Mesenchymal stem cell (in vitro differentiated cells and primary cell): ENCODE data around the gene MCF2.

Experiments
- DNase-seq: peaks from one replicate; pipeline ENCODE4 v3.0.0-alpha.2; 2013
- H2AFZ ChIP-seq: one replicate; pipeline ENCODE4 v1.6.1; 2013; ENCODE audit warnings: low read depth, mild to moderate bottlenecking, control low read depth, inconsistent platforms, low read length, moderate library complexity
- H2AK5ac ChIP-seq: 2 replicates; pipeline ENCODE4 v1.6.1; 2013; ENCODE audit warnings: low read length, moderate library complexity, mild to moderate bottlenecking, inconsistent platforms; ENCODE audit not compliant: severe bottlenecking
- H2BK120ac ChIP-seq: one replicate; pipeline ENCODE4 v1.6.1; 2013; ENCODE audit warnings: low read depth, mild to moderate bottlenecking, inconsistent platforms, low read length, moderate library complexity
- H2BK12ac ChIP-seq, 2 experiments: one replicate each; pipeline ENCODE4 v1.6.1; 2013; ENCODE audit warnings: inconsistent platforms in 2 of 2, low read length in 2 of 2, mild to moderate bottlenecking in 2 of 2, moderate library complexity in 2 of 2, control low read depth in 1 of 2
- H2BK15ac ChIP-seq: one replicate; pipeline ENCODE4 v1.6.1; 2013; ENCODE audit warnings: mild to moderate bottlenecking, low read depth, inconsistent platforms; ENCODE audit not compliant: poor library complexity, severe bottlenecking
- H2BK5ac ChIP-seq: 2 replicates; pipeline ENCODE4 v1.6.1; 2013; ENCODE audit warnings: low read depth, mild to moderate bottlenecking, low read length, control low read depth, inconsistent platforms; ENCODE audit not compliant: poor library complexity, severe bottlenecking
- H3K14ac ChIP-seq, 2 experiments: one replicate each; pipeline ENCODE4 v1.6.1; 2013; ENCODE audit warnings: inconsistent platforms in 2 of 2, low read length in 2 of 2, control low read depth in 1 of 2, mild to moderate bottlenecking in 1 of 2, moderate library complexity in 1 of 2
- H3K18ac ChIP-seq, 2 experiments: one replicate each; pipeline ENCODE4 v1.6.1; 2013; ENCODE audit warnings: inconsistent platforms in 2 of 2, low read length in 2 of 2, control low read depth in 1 of 2, low read depth in 1 of 2, mild to moderate bottlenecking in 1 of 2
- H3K23ac ChIP-seq, 2 experiments: one replicate each; pipeline ENCODE4 v1.6.1; 2013; ENCODE audit warnings: inconsistent platforms in 2 of 2, low read length in 2 of 2, mild to moderate bottlenecking in 2 of 2, moderate library complexity in 2 of 2, control low read depth in 1 of 2
- H3K27ac ChIP-seq: 2 replicates; pipeline ENCODE4 v1.5.1; 2013; ENCODE audit warnings: mild to moderate bottlenecking, moderate library complexity, low read length, control low read depth, inconsistent platforms; ENCODE audit not compliant: poor library complexity, severe bottlenecking
- H3K27me3 ChIP-seq, 2 experiments: 2 replicates each; pipeline versions ENCODE4 v1.6.1 to v1.7.0; 2013; ENCODE audit warnings: low read length in 2 of 2, mild to moderate bottlenecking in 2 of 2, moderate library complexity in 2 of 2, control low read depth in 1 of 2, inconsistent platforms in 1 of 2; ENCODE audit not compliant: control insufficient read depth in 1 of 2, insufficient read depth in 1 of 2
- H3K36me3 ChIP-seq, 2 experiments: 2 replicates each; pipeline versions ENCODE4 v1.6.1 to v1.7.0; 2013; ENCODE audit warnings: low read length in 2 of 2, control low read depth in 1 of 2, inconsistent platforms in 1 of 2, low read depth in 1 of 2, mild to moderate bottlenecking in 1 of 2; ENCODE audit not compliant: insufficient read depth in 2 of 2, control insufficient read depth in 1 of 2
- H3K4ac ChIP-seq, 2 experiments: one replicate each; pipeline ENCODE4 v1.6.1; 2013; ENCODE audit warnings: inconsistent platforms in 2 of 2, low read length in 2 of 2, mild to moderate bottlenecking in 2 of 2, moderate library complexity in 2 of 2, control low read depth in 1 of 2, low read depth in 1 of 2
- H3K4me1 ChIP-seq: 2 replicates; pipeline ENCODE4 v1.6.1; 2013; ENCODE audit warnings: low read depth, low read length, control low read depth; ENCODE audit not compliant: control insufficient read depth, insufficient read depth
- H3K4me2 ChIP-seq: 2 replicates; pipeline ENCODE4 v1.6.1; 2013; ENCODE audit warnings: low read length, mild to moderate bottlenecking, inconsistent platforms; ENCODE audit not compliant: poor library complexity, severe bottlenecking
- H3K4me3 ChIP-seq, 2 experiments: 2 replicates each; pipeline versions ENCODE4 v1.5.1 to v1.7.0; 2013; ENCODE audit warnings: low read length in 2 of 2, mild to moderate bottlenecking in 2 of 2, control low read depth in 1 of 2, low read depth in 1 of 2; ENCODE audit not compliant: insufficient read depth in 1 of 2
- H3K79me1 ChIP-seq: replicated peaks from 2 replicates; pipeline ENCODE4 v1.6.1; 2013; ENCODE audit warnings: mild to moderate bottlenecking, control low read depth, low read length, inconsistent platforms; ENCODE audit not compliant: poor library complexity, severe bottlenecking
- H3K9ac ChIP-seq: 2 replicates; pipeline ENCODE4 v1.7.0; 2013; ENCODE audit warnings: mild to moderate bottlenecking, low read length, moderate library complexity
- H3K9me3 ChIP-seq: 2 replicates; pipeline ENCODE4 v1.7.0; 2013; ENCODE audit warnings: mild to moderate bottlenecking, low read length; ENCODE audit not compliant: control insufficient read depth
- H4K8ac ChIP-seq: one replicate; pipeline ENCODE4 v1.6.1; 2013; ENCODE audit warnings: inconsistent platforms, mild to moderate bottlenecking, low read length, moderate library complexity
- H4K91ac ChIP-seq: one replicate; pipeline ENCODE4 v1.6.1; 2013; ENCODE audit warnings: mild to moderate bottlenecking, low read length, inconsistent platforms
- WGBS: methylation state at CpG from one replicate; pipeline ENCODE4 v1.1.7; 2013; ENCODE audit warnings: mixed read lengths; 5-methylcytosine and 5-hydroxymethylcytosine counted together

MCF2 gene

GRCh38 chrX:139585613-139586012 is 122.4 kb downstream of the MCF2 start:
- H3K36me3 ChIP-seq, result no peaks in the 10 kb centered on the region
- no peak overlapping the region for H2AFZ ChIP-seq
- H3K9me3 ChIP-seq, result no peaks in the 10 kb centered on the region
- H3K18ac ChIP-seq, result no peak overlapping the region
- no peak overlapping the region for H2BK12ac ChIP-seq
- no peak overlapping the region for H2AK5ac ChIP-seq
- 100% methylated on average over 2 of the region's 5 CpGs for WGBS
- no peak for DNase-seq
- no peak overlapping the region for H4K91ac ChIP-seq
- no peak overlapping the region for H3K4me3 ChIP-seq
- no peaks in the 10 kb centered on the region for H3K79me1 ChIP-seq
- no peak overlapping the region for H3K4ac ChIP-seq
- no peak overlapping the region for H2BK120ac ChIP-seq
- no peak overlapping the region for H3K23ac ChIP-seq
- no peaks in the 10 kb centered on the region for H3K27me3 ChIP-seq
- H4K8ac ChIP-seq, result no peak overlapping the region
- H3K9ac ChIP-seq, result no peak overlapping the region
- H3K4me2 ChIP-seq, result no peak overlapping the region
- H2BK15ac ChIP-seq, result no peak overlapping the region
- H3K14ac ChIP-seq, result no peak overlapping the region
- H3K27ac ChIP-seq, result no peak overlapping the region
- H3K4me1 ChIP-seq, result no peaks in the 10 kb centered on the region
- H2BK5ac ChIP-seq, result no peak overlapping the region

- Histone ChIP-seq H3K9me3 (no peaks in the 10 kb centered on the region), H2BK5ac (no peak overlapping the region), H3K4ac (no peak overlapping the region), H2BK15ac (no peak overlapping the region), H3K4me1 (no peaks in the 10 kb centered on the region), H2AFZ (no peak overlapping the region), H3K4me2 (no peak overlapping the region), H3K18ac (no peak overlapping the region), H2AK5ac (no peak overlapping the region), H4K8ac (no peak overlapping the region), H3K14ac (no peak overlapping the region), H3K9ac (no peak overlapping the region), H2BK120ac (no peak overlapping the region), H3K79me1 (no peaks in the 10 kb centered on the region), H3K4me3 (no peak overlapping the region), H3K36me3 (no peaks in the 10 kb centered on the region), H2BK12ac (no peak overlapping the region), H3K27me3 (no peaks in the 10 kb centered on the region), H4K91ac (no peak overlapping the region), H3K23ac (no peak overlapping the region), H3K27ac (no peak overlapping the region)
- no CpG with 5 or more reads among the region's 4 CpGs for WGBS
- DNase-seq, result no peak
Observed at GRCh38 chrX:139581068-139581467, 126.9 kb downstream of the MCF2 start.

- no peak overlapping the region for H3K9ac ChIP-seq
- no peak overlapping the region for H3K18ac ChIP-seq
- H3K4me2 ChIP-seq, result no peak overlapping the region
- no peak overlapping the region for H2BK15ac ChIP-seq
- H3K27ac ChIP-seq, result no peak overlapping the region
- no peaks in the 10 kb centered on the region for H3K36me3 ChIP-seq
- no peak overlapping the region for H2BK120ac ChIP-seq
- H3K4ac ChIP-seq, result no peak overlapping the region
- H2BK12ac ChIP-seq, result no peak overlapping the region
- no peak overlapping the region for H2BK5ac ChIP-seq
- no peak overlapping the region for H2AK5ac ChIP-seq
- no peaks in the 10 kb centered on the region for H3K4me1 ChIP-seq
- H4K8ac ChIP-seq, result no peak overlapping the region
- H3K9me3 ChIP-seq, result no peaks in the 10 kb centered on the region
- no CpG with 5 or more reads among the region's 1 CpG for WGBS
- no peak overlapping the region for H4K91ac ChIP-seq
- no peak for DNase-seq
- no peak overlapping the region for H3K4me3 ChIP-seq
- peaks cover 0 to 3% of the 10 kb centered on the region in 2 experiments for H3K27me3 ChIP-seq
- H3K14ac ChIP-seq, result no peak overlapping the region
- no peaks in the 10 kb centered on the region for H3K79me1 ChIP-seq
- H3K23ac ChIP-seq, result no peak overlapping the region
- no peak overlapping the region for H2AFZ ChIP-seq
Observed at GRCh38 chrX:139566981-139567380, 141.0 kb downstream of the MCF2 start.

GRCh38 chrX:139563251-139563650 is 144.7 kb downstream of the MCF2 start:
- Histone ChIP-seq H3K27ac (no peak overlapping the region), H2AFZ (no peak overlapping the region), H2BK5ac (no peak overlapping the region), H3K14ac (no peak overlapping the region), H2BK120ac (no peak overlapping the region), H3K27me3 (no peaks in the 10 kb centered on the region), H3K4me1 (no peaks in the 10 kb centered on the region), H3K79me1 (no peaks in the 10 kb centered on the region), H3K23ac (no peak overlapping the region), H3K9me3 (no peaks in the 10 kb centered on the region), H4K91ac (no peak overlapping the region), H4K8ac (no peak overlapping the region), H2BK12ac (no peak overlapping the region), H3K9ac (no peak overlapping the region), H3K36me3 (no peaks in the 10 kb centered on the region), H2AK5ac (no peak overlapping the region), H3K18ac (no peak overlapping the region), H3K4me3 (no peak overlapping the region), H3K4me2 (no peak overlapping the region), H3K4ac (no peak overlapping the region), H2BK15ac (no peak overlapping the region)
- no CpG with 5 or more reads among the region's 5 CpGs for WGBS
- DNase-seq, result no peak
